Lower lobe of right lung (tissue), 2 donors: ENCODE results near the gene LRRC28. TPM values are rescaled to one million over a fixed set of nuclear protein-coding genes. Genes with fewer than 3 reads are reported as not detected.

Experiments
- ATAC-seq, 2 donors: fragments of 200-7000 bp; cut with Tn5 transposase; one replicate each; pipeline ENCODE4 v1.9.1; 2020 to 2022; ENCODE audit warnings: mild to moderate bottlenecking in 2 of 2, moderate library complexity in 2 of 2
- DNase-seq: peaks from one replicate; pipeline ENCODE4 v3.0.0-alpha.2; 2020
- H3K27ac ChIP-seq: fragments of 200-600 bp; one replicate; pipeline ENCODE4 v1.8.0; 2022
- H3K27me3 ChIP-seq: fragments of 200-600 bp; one replicate; pipeline ENCODE4 v1.8.0; 2022; ENCODE audit warnings: low read depth
- H3K36me3 ChIP-seq: fragments of 200-600 bp; one replicate; pipeline ENCODE4 v1.8.0; 2022; ENCODE audit warnings: mild to moderate bottlenecking
- H3K4me1 ChIP-seq: fragments of 200-600 bp; one replicate; pipeline ENCODE4 v1.8.0; 2022
- H3K4me3 ChIP-seq: fragments of 200-600 bp; one replicate; pipeline ENCODE4 v1.8.0; 2022; ENCODE audit warnings: mild to moderate bottlenecking
- H3K9me3 ChIP-seq: fragments of 200-600 bp; one replicate; pipeline ENCODE4 v1.8.0; 2022
- intact Hi-C: fragments of 100-400 bp; cut with DNase I; formaldehyde crosslinking; loops from one replicate; pipeline ENCODE4 v1.11.0; 2022
- total RNA-seq: library from RNA; stranded (reverse); fragmentation: NEBNext Ultra II Directional; extraction: Animal tissue kit (Norgen Biotek cat#: 25700); gene quantifications from one replicate; pipeline ENCODE4 v1.2.1, GENCODE V29; 2021
- TF ChIP-seq, protein P1 (sequence below): fragments of 200-600 bp; IDR thresholded peaks from one replicate; pipeline ENCODE4 v1.8.0; 2022; ENCODE audit warnings: antibody characterized with exemption, mild to moderate bottlenecking
- donor health status: DM: no; HTN: yes; CAD: no; lungs with severe emphysema.

Gene LRRC28
- total RNA-seq, 1 donor from 2014 or later, result 23.8 TPM

DNA sequence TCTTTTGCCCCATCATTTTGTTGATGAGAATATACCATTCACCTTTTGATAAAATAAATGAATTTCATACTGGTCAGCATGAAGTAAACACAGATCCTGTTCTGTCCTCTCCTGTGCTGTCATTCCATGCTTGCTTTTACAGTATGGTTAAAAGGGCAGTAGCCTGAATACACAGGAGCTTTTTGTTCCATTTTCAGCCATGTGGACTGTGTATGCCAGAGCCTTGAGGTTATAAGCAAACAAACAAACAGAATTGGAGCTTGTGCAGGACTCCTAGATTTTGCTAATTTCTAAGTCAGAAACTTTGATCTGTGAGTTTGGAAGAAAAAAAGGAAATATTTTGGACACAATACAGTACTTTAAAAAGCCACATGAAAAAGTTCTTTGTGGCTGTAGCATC is 91.9 kb downstream of the LRRC28 start:
- DNase-seq, result no peak
- intact Hi-C loops, result no loop called here
- H3K36me3 ChIP-seq, result no peaks in the 10 kb centered on the region
- no peak for ATAC-seq
- H3K4me3 ChIP-seq, result no peak overlapping the region
- H3K9me3 ChIP-seq, result no peaks in the 10 kb centered on the region
- no peak overlapping the region for H3K27ac ChIP-seq
- no peaks in the 10 kb centered on the region for H3K27me3 ChIP-seq
- no peaks in the 10 kb centered on the region for H3K4me1 ChIP-seq
- TF ChIP-seq, protein P1, sequence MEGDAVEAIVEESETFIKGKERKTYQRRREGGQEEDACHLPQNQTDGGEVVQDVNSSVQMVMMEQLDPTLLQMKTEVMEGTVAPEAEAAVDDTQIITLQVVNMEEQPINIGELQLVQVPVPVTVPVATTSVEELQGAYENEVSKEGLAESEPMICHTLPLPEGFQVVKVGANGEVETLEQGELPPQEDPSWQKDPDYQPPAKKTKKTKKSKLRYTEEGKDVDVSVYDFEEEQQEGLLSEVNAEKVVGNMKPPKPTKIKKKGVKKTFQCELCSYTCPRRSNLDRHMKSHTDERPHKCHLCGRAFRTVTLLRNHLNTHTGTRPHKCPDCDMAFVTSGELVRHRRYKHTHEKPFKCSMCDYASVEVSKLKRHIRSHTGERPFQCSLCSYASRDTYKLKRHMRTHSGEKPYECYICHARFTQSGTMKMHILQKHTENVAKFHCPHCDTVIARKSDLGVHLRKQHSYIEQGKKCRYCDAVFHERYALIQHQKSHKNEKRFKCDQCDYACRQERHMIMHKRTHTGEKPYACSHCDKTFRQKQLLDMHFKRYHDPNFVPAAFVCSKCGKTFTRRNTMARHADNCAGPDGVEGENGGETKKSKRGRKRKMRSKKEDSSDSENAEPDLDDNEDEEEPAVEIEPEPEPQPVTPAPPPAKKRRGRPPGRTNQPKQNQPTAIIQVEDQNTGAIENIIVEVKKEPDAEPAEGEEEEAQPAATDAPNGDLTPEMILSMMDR, result no peak

DNA sequence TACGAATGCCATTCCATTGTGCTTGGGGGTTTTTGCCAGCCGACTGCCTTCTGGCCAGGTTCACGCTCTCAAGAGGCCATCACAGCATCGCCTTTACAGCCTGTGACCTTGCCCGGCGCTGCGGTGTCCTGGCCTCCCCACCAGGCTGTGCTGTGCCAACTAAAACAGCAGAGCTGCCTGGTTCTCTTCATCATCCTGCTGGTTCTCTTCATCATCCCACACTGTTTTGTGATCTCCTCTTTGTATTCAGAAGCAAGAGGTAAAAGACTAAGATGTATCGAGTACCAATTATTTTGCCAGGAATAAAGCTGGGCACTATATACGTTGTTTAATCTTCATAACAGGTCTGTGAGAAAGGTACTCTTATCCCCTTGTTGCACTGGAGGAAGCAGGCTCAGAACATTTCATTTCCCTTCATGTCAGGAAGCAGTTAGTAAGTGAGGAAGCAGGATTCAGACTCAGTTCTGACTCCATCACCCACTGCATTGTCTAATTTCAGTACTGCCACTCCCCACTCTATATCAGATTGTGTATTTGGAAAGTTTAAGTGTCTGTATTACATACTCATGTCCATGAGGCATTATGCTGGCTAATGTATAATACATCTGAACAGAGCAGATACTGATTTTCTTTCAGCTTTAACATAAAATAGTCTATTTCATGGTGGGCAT is 92.7 kb downstream of the LRRC28 start:
- H3K9me3 ChIP-seq, result no peaks in the 10 kb centered on the region
- DNase-seq (no peak), ATAC-seq (peak in 1 of 2 donors; percentile 50)
- intact Hi-C loops, result no loop called here
- no peaks in the 10 kb centered on the region for H3K4me1 ChIP-seq
- TF ChIP-seq, protein P1, result peak; percentile 46
- H3K27ac ChIP-seq, result no peak overlapping the region
- H3K4me3 ChIP-seq, result no peak overlapping the region
- no peaks in the 10 kb centered on the region for H3K36me3 ChIP-seq
- no peaks in the 10 kb centered on the region for H3K27me3 ChIP-seq

GRCh38 chr15:99344639-99345038 is 93.4 kb downstream of the LRRC28 start:
- Histone ChIP-seq H3K4me3 (no peak overlapping the region), H3K9me3 (no peaks in the 10 kb centered on the region), H3K27me3 (no peaks in the 10 kb centered on the region), H3K36me3 (no peaks in the 10 kb centered on the region), H3K4me1 (no peaks in the 10 kb centered on the region), H3K27ac (no peak overlapping the region)
- no peak for ATAC-seq
- intact Hi-C loops, result no loop called here
- no peak for DNase-seq
- TF ChIP-seq, protein P1, result no peak

- ATAC-seq (no peak), DNase-seq (no peak)
- Histone ChIP-seq H3K27me3 (no peaks in the 10 kb centered on the region), H3K36me3 (no peaks in the 10 kb centered on the region), H3K4me1 (no peaks in the 10 kb centered on the region), H3K27ac (no peak overlapping the region), H3K4me3 (no peak overlapping the region), H3K9me3 (no peaks in the 10 kb centered on the region)
- TF ChIP-seq, protein P1, result no peak
- intact Hi-C loops, result no loop called here
These were observed 94.0 kb downstream of the LRRC28 start for GRCh38 chr15:99345242-99345641.

- H3K27me3 ChIP-seq, result no peaks in the 10 kb centered on the region
- no peak overlapping the region for H3K27ac ChIP-seq
- intact Hi-C loops, result no loop called here
- ATAC-seq (no peak), DNase-seq (no peak)
- H3K4me3 ChIP-seq, result no peak overlapping the region
- H3K4me1 ChIP-seq, result no peaks in the 10 kb centered on the region
- H3K36me3 ChIP-seq, result no peaks in the 10 kb centered on the region
- TF ChIP-seq, protein P1, result no peak
- H3K9me3 ChIP-seq, result no peaks in the 10 kb centered on the region
These were observed 94.7 kb downstream of the LRRC28 start for GRCh38 chr15:99345832-99346462.
